NB4 (cell line): ENCODE results near the gene PHAF1.
A peak's percentile ranks its signal among the peaks of the same experiment; 100 is the strongest.

Experiments used
- DNase-seq: peaks from one replicate; pipeline ENCODE4 v3.0.0; 2010; ENCODE audit warnings: low read depth
- H3K4me3 ChIP-seq: one replicate; pipeline ENCODE4 v1.5.1; 2011; ENCODE audit warnings: mild to moderate bottlenecking, low read depth, low read length, moderate library complexity
- MYC ChIP-seq: IDR thresholded peaks from 2 replicates; pipeline ENCODE4 v1.6.1; 2011; ENCODE audit warnings: low read depth, low read length
- POLR2A ChIP-seq: IDR thresholded peaks from 2 replicates; pipeline ENCODE4 v1.6.1; 2011; ENCODE audit warnings: mild to moderate bottlenecking; ENCODE audit not compliant: insufficient read length; ENCODE audit errors: extremely low read depth
- TF ChIP-seq, protein P1 (sequence below): IDR thresholded peaks from 2 replicates; pipeline ENCODE4 v1.6.1; 2011; ENCODE audit warnings: low read depth, low read length
- TF ChIP-seq, protein P2 (sequence below): IDR thresholded peaks from one replicate; pipeline ENCODE4 v1.5.1; 2012; ENCODE audit warnings: low read depth, low read length

PHAF1 gene

DNA sequence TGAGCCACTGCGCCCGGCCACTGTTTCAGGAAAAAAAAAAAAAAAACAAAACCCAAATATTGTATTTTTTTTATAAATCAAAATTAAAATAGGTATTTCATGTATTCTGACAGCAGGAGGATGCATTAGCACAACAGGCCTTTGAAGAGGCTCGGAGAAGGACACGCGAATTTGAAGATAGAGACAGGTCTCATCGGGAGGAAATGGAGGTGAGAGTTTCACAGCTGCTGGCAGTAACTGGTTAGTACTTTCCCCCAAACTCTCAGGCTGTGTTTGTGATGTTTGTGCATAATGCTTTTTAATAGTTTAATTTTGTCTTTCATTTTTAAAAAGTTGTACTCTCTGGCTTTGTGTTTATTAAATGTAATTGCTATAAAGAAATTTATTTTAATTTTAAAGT, 27.6 kb upstream of the PHAF1 start:
- H3K4me3 ChIP-seq, result no peak overlapping the region
- TF ChIP-seq, protein P1, sequence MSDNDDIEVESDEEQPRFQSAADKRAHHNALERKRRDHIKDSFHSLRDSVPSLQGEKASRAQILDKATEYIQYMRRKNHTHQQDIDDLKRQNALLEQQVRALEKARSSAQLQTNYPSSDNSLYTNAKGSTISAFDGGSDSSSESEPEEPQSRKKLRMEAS, result no peak
- TF ChIP-seq MYC, result no peak
- no peak for TF ChIP-seq POLR2A
- TF ChIP-seq, protein P2, sequence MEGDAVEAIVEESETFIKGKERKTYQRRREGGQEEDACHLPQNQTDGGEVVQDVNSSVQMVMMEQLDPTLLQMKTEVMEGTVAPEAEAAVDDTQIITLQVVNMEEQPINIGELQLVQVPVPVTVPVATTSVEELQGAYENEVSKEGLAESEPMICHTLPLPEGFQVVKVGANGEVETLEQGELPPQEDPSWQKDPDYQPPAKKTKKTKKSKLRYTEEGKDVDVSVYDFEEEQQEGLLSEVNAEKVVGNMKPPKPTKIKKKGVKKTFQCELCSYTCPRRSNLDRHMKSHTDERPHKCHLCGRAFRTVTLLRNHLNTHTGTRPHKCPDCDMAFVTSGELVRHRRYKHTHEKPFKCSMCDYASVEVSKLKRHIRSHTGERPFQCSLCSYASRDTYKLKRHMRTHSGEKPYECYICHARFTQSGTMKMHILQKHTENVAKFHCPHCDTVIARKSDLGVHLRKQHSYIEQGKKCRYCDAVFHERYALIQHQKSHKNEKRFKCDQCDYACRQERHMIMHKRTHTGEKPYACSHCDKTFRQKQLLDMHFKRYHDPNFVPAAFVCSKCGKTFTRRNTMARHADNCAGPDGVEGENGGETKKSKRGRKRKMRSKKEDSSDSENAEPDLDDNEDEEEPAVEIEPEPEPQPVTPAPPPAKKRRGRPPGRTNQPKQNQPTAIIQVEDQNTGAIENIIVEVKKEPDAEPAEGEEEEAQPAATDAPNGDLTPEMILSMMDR, result no peak
- DNase-seq, result no peak

DNA sequence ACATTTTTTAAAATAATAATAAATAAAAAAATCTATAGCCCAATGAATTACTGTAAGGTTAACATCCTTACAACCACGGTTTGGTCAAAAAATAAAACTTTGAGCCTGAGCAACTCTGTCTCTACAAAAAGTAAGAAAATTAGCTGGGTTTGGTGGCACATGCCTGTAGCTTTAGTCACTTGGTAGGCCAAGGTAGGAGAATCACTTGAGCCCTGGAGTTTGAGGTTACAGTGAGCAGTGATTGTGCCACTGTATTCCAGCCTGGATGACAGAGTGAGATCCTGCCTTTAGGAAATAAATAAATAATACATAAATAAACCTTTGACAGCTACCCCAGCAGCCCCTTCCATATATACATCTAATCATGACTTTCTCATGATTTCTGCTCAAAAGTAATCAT, 26.9 kb upstream of the PHAF1 start:
- TF ChIP-seq POLR2A (no peak), MYC (no peak)
- TF ChIP-seq, protein P2, result no peak
- TF ChIP-seq, protein P1, result no peak
- DNase-seq, result no peak

DNA sequence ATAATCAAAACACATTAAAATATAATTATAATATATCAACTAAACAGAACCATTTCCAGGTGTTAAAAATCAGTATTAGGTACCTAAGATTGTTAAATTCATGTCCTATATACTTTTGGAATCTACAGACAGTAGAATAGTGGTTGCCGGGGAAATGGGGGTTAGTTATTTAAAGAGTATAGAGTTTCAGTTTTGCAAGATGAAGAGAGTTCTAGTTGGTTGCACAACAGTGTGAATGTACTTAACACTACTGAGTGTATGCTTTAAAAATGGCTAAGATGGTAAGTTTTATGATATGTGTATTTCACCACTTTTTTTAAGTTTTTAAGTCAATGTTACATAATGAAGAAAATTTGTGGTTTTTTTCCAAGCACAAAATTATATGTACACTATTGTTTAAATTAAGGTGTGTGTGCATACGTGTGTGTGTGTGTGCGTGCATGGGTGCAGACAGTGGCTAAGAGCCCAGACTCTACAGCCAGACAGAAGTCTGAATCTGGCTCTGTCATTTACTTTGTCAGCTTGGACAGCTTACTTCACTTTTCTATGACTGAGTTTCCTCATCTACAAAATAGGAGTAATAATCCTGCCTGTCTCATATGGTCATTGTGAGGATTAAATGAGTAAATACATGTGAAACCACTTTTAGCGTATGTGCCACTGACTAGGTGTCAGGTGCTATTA, 25.3 kb upstream of the PHAF1 start:
- TF ChIP-seq, protein P1, result no peak
- TF ChIP-seq POLR2A, result no peak
- TF ChIP-seq MYC, result no peak
- TF ChIP-seq, protein P2, result no peak
- no peak overlapping the region for H3K4me3 ChIP-seq
- peak; percentile 38 for DNase-seq

More for the DNA sequence above, 26.9 kb upstream of the PHAF1 start:
- no peak overlapping the region for H3K4me3 ChIP-seq

DNA sequence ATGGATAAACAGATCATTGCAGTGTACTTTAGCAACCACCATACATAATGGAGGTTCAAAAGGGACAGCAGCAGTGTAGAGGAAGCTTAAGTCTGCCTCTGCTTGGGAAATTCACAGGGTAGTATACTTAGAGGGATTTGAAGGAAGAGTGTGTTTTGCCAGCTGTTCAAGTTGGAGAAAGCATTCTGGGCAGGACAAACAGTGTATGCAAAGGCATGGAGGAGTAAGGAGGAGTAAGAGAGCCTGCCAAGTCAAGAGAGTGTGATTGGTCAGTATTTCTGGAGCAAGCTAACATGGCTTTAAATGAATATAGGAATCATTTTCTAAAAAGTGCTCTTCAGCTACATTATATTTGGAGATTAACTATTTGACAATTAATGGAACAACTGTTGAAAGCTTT, 22.9 kb upstream of the PHAF1 start:
- H3K4me3 ChIP-seq, result no peak overlapping the region
- DNase-seq, result no peak
- TF ChIP-seq, protein P2, result no peak
- TF ChIP-seq, protein P1, result no peak
- no peak for TF ChIP-seq MYC
- no peak for TF ChIP-seq POLR2A

DNA sequence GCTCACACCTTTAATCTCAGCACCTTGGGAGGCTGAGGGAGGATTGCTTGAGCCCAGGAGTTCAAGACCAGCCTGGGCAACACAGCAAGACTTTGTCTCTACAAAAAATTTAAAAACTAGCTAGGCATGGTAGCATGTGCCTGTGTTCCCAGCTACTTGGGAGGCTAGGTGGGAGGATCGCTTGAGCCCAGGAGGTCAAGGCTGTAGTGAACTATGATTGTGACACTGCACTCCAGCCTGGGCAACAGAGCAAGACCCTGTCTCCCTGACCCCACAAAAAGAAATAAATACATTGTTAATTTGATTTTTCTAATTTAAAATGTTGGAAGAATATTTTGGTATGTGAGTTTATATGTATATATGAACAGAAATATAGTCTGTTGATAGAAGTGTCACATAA, 22.4 kb upstream of the PHAF1 start:
- no peak for DNase-seq
- H3K4me3 ChIP-seq, result no peak overlapping the region
- TF ChIP-seq POLR2A (no peak), MYC (no peak)
- TF ChIP-seq, protein P2, result no peak
- TF ChIP-seq, protein P1, result no peak

DNA sequence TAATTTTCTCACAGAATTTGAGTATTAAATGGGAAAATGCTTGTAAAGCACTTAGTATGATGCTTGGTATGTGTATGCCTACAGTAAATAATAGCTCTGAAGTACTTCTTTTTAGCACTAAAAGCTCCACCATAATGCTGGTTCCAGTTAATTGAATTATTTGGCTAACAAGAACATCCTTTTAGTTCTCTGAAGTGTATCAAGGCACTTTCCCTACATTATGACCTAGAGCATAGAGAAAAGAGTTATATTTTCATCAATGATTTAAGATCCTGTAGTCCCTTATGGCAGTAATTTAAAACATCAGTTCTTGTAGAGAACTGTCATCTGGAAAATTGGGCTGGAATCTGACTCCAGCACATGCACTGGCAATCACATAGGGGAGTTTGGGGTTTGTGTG, 21.9 kb upstream of the PHAF1 start:
- DNase-seq, result no peak
- TF ChIP-seq, protein P2, result no peak
- TF ChIP-seq POLR2A, result no peak
- no peak for TF ChIP-seq MYC
- TF ChIP-seq, protein P1, result no peak
- no peak overlapping the region for H3K4me3 ChIP-seq
